HG03378 (cell line): ENCODE data around the gene XRN2.
"Not testable (repeated sequence)": the region's sequence is repeated elsewhere in the genome, so short reads cannot be mapped to it uniquely, and the experiment has no call there.

Experiments
- ATAC-seq: cut with Tn5 transposase; IDR thresholded peaks from one replicate; pipeline ENCODE4 v1.9.1; 2021; ENCODE audit warnings: mild to moderate bottlenecking, moderate library complexity; ENCODE audit not compliant: unreplicated experiment

Gene XRN2

GRCh38 chr20:21342656-21343345 lies 39.7 kb downstream of the XRN2 start:
- no peak for ATAC-seq

GRCh38 chr20:21344206-21344900 lies 41.2 kb downstream of the XRN2 start:
- no peak for ATAC-seq

- ATAC-seq, result no peak
These were observed 41.8 kb downstream of the XRN2 start for GRCh38 chr20:21344961-21345360.

GRCh38 chr20:21352703-21353102 lies 49.6 kb downstream of the XRN2 start:
- ATAC-seq, result no peak

- no peak for ATAC-seq
These were observed 50.1 kb downstream of the XRN2 start for GRCh38 chr20:21353236-21353635.

- ATAC-seq, result no peak
These were observed 52.9 kb downstream of the XRN2 start for GRCh38 chr20:21355981-21356380.

GRCh38 chr20:21356386-21356785 lies 53.3 kb downstream of the XRN2 start:
- no peak for ATAC-seq

GRCh38 chr20:21357844-21358243 lies 54.7 kb downstream of the XRN2 start:
- no peak for ATAC-seq

GRCh38 chr20:21358737-21359136 lies 55.6 kb downstream of the XRN2 start:
- no peak for ATAC-seq

GRCh38 chr20:21360705-21361104 lies 57.6 kb downstream of the XRN2 start:
- no peak for ATAC-seq

- ATAC-seq, result no peak
These were observed 58.1 kb downstream of the XRN2 start for GRCh38 chr20:21361266-21361665.

- no peak for ATAC-seq
These were observed 61.3 kb downstream of the XRN2 start for GRCh38 chr20:21364413-21364812.

- no peak for ATAC-seq
These were observed 62.6 kb downstream of the XRN2 start for GRCh38 chr20:21365771-21366170.

- ATAC-seq, result not testable (repeated sequence)
These were observed 63.1 kb downstream of the XRN2 start for GRCh38 chr20:21366273-21366672.

- no peak for ATAC-seq
These were observed 65.7 kb downstream of the XRN2 start for GRCh38 chr20:21368791-21369190.

- ATAC-seq, result no peak
These were observed 68.1 kb downstream of the XRN2 start for GRCh38 chr20:21371193-21371592.

GRCh38 chr20:21372016-21372415 lies 68.9 kb downstream of the XRN2 start:
- no peak for ATAC-seq

- ATAC-seq, result no peak
These were observed 70.3 kb downstream of the XRN2 start for GRCh38 chr20:21373436-21373835.

GRCh38 chr20:21376626-21377025 lies 73.5 kb downstream of the XRN2 start:
- no peak for ATAC-seq

GRCh38 chr20:21377701-21378100 lies 74.6 kb downstream of the XRN2 start:
- ATAC-seq, result no peak

- ATAC-seq, result no peak
These were observed 75.1 kb downstream of the XRN2 start for GRCh38 chr20:21378259-21378658.

GRCh38 chr20:21380711-21381110 lies 77.6 kb downstream of the XRN2 start:
- ATAC-seq, result no peak

- ATAC-seq, result no peak
These were observed 78.5 kb downstream of the XRN2 start for GRCh38 chr20:21381619-21382018.
